Tibial artery (tissue), 4 donors: ENCODE results near the gene TNFSF11.

Experiments
- DNase-seq, 2 donors: peaks; one replicate each; pipeline ENCODE4 v3.0.0-alpha.2; 2019
- H3K27ac ChIP-seq, 2 donors: fragments of 200-600 bp; sonication (generic) in 1 of 2; 1 replicate in 1 of 2; 2 replicates in 1 of 2; pipeline ENCODE4 v1.5.1; 2018 to 2019; ENCODE audit warnings: mild to moderate bottlenecking in 1 of 2
- H3K27me3 ChIP-seq, 2 donors: fragments of 200-600 bp; sonication (generic) in 1 of 2; one replicate each; pipeline versions ENCODE4 v1.5.1 to v1.6.0; 2016 to 2019
- H3K36me3 ChIP-seq, 3 donors: fragments of 200-600 bp; sonication (generic) in 2 of 3; one replicate each; pipeline ENCODE4 v1.5.1; 2016 to 2019; ENCODE audit warnings: mild to moderate bottlenecking in 2 of 3
- H3K4me1 ChIP-seq, 4 donors: fragments of 200-600 bp; sonication (generic) in 2 of 4; 1 replicate in 3 of 4; 2 replicates in 1 of 4; pipeline ENCODE4 v1.5.1; 2016 to 2019
- H3K4me3 ChIP-seq, 2 donors: fragments of 200-600 bp; sonication (generic) in 1 of 2; 1 replicate in 1 of 2; 2 replicates in 1 of 2; pipeline ENCODE4 v1.5.1; 2018 to 2019; ENCODE audit warnings: mild to moderate bottlenecking in 2 of 2
- H3K9me3 ChIP-seq, 3 donors: fragments of 200-600 bp; sonication (generic) in 1 of 3; one replicate each; pipeline ENCODE4 v1.5.1; 2016 to 2019
- CTCF ChIP-seq, 2 experiments: fragments of 200-600 bp in 1 of 2; fragments of 450-650 bp in 1 of 2; IDR thresholded peaks; one replicate each; pipeline ENCODE4 v1.5.1; 2017 to 2019; ENCODE audit warnings: antibody characterized with exemption in 2 of 2, mild to moderate bottlenecking in 1 of 2, moderate library complexity in 1 of 2
- intact Hi-C: fragments of 100-400 bp; cut with DNase I; formaldehyde crosslinking; loops from one replicate; pipeline ENCODE4 v1.15.0; 2023; ENCODE audit warnings: low total_unique reads

The TNFSF11 gene

GRCh38 chr13:42575938-42576337 is 2.0 kb downstream of the TNFSF11 start:
- Histone ChIP-seq H3K27me3 (peaks cover 0 to 30% of the 10 kb centered on the region in 2 donors), H3K9me3 (no peaks in the 10 kb centered on the region), H3K36me3 (no peaks in the 10 kb centered on the region), H3K4me1 (peaks cover 0 to 14% (median 7%) of the 10 kb centered on the region in 4 donors), H3K27ac (no peak overlapping the region), H3K4me3 (no peak overlapping the region)
- intact Hi-C loops = no loop called here
- DNase-seq = no peak
- TF ChIP-seq CTCF (IDR thresholded peaks at IDR 0.05) = no peak

- intact Hi-C loops = no loop called here
- Histone ChIP-seq H3K36me3 (no peaks in the 10 kb centered on the region), H3K4me3 (no peak overlapping the region), H3K4me1 (peaks cover 0 to 14% (median 7%) of the 10 kb centered on the region in 4 donors), H3K9me3 (no peaks in the 10 kb centered on the region), H3K27ac (no peak overlapping the region), H3K27me3 (peaks cover 0 to 30% of the 10 kb centered on the region in 2 donors)
- DNase-seq = no peak
- TF ChIP-seq CTCF (IDR thresholded peaks at IDR 0.05) = no peak
These were observed 3.6 kb downstream of the TNFSF11 start for GRCh38 chr13:42577538-42577937.

GRCh38 chr13:42580644-42581043 is 6.7 kb downstream of the TNFSF11 start:
- Histone ChIP-seq H3K36me3 (no peaks in the 10 kb centered on the region), H3K9me3 (no peaks in the 10 kb centered on the region), H3K27me3 (peaks cover 0 to 11% of the 10 kb centered on the region in 2 donors), H3K27ac (no peak overlapping the region), H3K4me3 (no peak overlapping the region), H3K4me1 (no peaks in the 10 kb centered on the region)
- no peak for DNase-seq
- intact Hi-C loops = no loop called here
- no peak for TF ChIP-seq CTCF (IDR thresholded peaks at IDR 0.05)

GRCh38 chr13:42581427-42581826 is 7.5 kb downstream of the TNFSF11 start:
- no peaks in the 10 kb centered on the region for H3K9me3 ChIP-seq
- peaks cover 0 to 5% of the 10 kb centered on the region in 2 donors for H3K27me3 ChIP-seq
- no peaks in the 10 kb centered on the region for H3K4me1 ChIP-seq
- H3K27ac ChIP-seq = no peak overlapping the region
- no peak overlapping the region for H3K4me3 ChIP-seq
- intact Hi-C loops = no loop called here
- H3K36me3 ChIP-seq = no peaks in the 10 kb centered on the region
- no peak for TF ChIP-seq CTCF (IDR thresholded peaks at IDR 0.05)
- no peak for DNase-seq

GRCh38 chr13:42591602-42592001 is 17.6 kb downstream of the TNFSF11 start:
- no peaks in the 10 kb centered on the region for H3K27me3 ChIP-seq
- no peaks in the 10 kb centered on the region for H3K4me1 ChIP-seq
- H3K4me3 ChIP-seq = no peak overlapping the region
- intact Hi-C loops = loop anchor here (10.0 kb wide), 1 partner anchor 1213 kb away; no protein-coding TSS in a partner anchor
- DNase-seq = no peak
- no peak for TF ChIP-seq CTCF (IDR thresholded peaks at IDR 0.05)
- no peak overlapping the region for H3K27ac ChIP-seq
- H3K36me3 ChIP-seq = no peaks in the 10 kb centered on the region
- H3K9me3 ChIP-seq = no peaks in the 10 kb centered on the region
